HG03025 (cell line): ENCODE measurements around the gene HACD2.

Experiments used
- ATAC-seq: cut with Tn5 transposase; IDR thresholded peaks from one replicate; pipeline ENCODE4 v1.9.1; 2021; ENCODE audit warnings: mild to moderate bottlenecking, moderate library complexity; ENCODE audit not compliant: unreplicated experiment, low FRiP score

Gene HACD2

DNA sequence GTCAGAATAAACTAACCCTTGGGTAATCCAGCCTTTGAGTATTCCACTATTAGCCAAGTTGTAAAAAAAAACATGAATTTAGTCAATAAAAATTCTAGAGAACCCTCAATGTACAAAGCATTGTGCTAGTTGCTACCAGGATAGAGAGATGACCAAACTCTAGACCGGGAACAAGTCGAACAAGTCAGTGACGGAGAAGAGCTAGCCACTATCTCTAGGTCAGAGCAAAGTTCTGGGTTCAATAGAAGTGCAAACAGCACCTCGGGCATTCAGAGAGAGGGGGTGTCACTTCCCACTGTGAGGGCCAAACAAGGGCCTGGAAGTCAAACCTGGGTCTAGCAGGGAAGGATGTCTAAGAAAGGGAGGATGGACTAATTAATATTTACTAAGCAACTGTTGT, 133.7 kb downstream of the HACD2 start:
- no peak for ATAC-seq

DNA sequence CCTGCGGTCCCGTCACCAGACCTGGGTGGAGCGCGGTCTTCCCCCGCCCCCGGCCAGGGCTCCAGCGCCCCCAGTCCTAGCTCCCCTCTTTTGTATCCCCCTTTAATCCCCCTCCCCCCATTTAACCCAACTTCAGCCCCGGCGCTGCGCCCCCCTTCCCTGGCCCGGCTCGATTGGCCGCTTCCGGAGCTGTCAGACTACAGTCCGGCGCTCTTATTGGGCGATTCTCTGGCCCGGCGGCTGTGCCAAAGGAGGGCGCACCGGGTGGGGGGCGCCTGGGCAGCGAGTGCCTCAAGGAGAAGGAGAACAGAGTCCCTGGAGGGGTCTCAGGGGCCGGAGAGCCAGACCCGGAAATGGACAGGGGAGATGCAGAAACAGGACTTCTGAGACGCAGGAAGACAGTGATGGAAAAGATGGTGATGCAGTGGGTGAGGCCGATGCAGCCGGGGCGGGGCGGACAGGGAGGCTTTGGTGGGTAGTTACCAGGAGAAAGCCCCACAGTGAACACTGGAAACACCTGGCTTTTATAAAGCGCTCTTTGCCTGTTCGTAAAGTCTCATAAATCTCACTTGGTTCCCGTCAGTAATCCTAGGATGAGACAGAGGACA, 134.8 kb downstream of the HACD2 start:
- no peak for ATAC-seq

DNA sequence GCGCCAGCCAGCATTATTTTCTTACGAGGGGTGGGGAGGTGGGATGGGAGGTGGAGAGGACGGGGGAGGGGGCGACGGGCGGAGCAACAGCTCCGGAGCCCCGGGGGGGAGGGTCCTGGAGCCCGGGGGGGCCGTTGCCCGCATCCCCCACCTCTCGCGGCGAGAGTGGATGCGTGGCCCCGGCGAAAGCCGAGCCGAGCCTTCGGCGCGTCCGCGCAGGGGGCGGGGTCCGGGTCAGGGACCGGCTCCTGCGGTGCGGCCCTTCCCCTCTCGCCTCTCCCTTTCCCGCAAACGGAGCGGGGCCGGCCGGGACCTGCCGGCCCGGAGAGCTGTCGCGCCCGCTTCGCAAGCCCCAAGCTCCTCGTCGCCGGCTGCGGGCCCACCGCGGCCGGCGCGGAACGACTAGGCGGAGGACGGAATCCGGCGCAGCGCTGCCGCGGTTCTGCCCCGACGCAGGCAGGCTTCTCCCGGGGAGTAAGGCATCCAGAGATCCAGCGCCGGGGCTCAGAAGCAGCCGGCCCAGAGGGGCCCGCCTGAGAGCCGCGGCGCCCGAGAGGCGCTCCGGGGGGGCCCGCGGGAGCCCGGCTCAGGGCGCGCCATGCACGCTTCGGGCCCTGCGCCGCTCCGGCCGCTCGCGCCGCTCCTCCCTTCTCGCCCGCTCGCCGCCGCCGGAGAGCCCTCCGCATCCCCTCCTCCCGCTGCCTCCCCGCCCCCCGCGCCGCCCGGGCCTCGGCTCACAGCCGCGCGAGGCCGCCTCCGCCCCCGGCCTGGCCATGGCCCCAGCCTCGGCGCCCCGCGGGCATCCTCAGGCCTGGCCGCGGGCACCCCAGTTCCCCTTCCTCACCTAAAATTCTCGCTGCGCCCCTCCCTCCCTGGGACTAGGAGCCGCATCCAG, 135.5 kb downstream of the HACD2 start:
- no peak for ATAC-seq

DNA sequence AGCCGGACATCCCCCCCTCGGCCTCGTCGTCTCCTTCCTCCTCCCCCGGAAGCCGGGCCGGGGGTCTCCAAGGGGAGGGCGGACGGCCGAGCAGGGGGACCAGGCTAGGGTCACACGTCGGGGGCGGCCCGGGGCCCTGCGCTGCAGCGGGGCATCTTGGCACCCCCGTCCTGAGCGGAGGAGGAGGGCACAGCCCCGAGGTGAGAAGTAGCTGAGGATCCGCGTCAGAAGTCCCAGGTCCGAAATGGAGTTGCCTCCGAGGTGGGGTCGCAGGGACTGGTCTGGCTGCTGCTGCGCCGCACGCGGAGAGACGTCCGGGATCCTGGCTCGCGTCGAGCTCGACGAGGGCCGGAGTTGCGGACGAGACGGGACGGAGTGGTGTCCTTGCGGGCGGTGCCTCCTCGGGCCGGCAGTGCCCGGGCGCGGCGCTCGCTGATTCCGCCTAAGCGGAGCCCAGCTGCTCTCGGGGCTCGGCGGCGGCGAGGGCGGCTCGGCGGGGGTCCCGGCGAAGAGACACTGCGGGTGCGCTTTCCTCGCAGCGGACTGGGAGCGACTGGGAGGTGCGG, 136.2 kb downstream of the HACD2 start, which contains the start of gene ADCY5:
TSS of gene ADCY5 (minus strand) at position 555 of the 566 bp plus-strand sequence. CDS start at position 10, 545 bp downstream.
- no peak for ATAC-seq

DNA sequence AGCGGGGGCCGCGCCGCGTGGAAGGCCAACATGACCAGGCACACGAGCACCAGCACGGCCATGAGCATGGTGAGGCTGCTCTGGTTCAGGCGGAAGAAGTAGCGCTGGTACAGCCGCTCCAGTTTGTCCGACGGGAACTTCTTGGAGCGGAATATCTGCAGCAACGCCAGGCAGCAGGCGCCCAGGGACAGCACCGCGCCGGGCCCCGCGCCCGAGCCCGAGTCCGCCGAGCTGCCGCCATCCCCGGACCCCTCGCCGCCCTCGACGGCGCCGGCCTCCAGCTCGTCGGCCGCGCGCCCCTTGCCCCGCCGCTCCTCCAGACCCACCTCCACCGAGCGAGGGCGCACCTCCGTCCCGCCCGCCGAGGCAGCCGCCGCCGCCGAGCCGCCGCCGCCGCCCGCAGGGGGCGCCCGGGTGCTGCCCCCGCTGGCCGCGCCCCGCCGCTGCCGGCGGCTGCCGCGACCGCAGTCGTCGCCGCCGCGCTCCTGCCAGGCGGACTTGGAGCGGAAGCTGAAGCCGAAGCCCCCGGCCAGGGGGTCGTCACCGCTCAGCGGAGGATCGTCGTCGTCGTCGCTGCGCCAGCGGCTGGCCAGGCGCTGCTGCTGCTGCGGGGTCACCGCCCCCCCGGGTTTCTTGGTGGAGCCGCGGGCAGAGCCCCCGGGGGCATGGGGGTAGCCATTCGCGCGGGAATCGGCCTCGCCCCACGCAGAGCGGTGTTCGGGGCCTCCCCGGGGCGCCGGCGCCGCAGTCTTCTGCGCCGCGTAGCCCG, 136.9 kb downstream of the HACD2 start:
- ATAC-seq, result no peak

DNA sequence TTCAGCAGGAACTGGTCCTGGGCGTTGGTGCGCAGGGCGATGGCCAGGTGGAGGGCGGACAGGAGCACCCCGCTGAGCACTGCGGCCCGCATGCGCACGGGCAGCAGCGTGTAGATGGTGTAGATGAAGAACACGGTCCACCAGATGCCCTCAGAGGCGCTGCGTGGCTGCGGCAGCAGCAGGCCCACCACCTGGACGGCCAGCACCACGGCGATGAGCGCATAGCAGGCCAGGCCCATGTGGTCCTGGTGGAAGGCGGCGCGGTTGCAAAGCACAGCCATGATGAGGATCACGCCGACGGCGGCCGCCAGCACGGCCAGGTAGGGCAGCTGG, 137.5 kb downstream of the HACD2 start:
- no peak for ATAC-seq

DNA sequence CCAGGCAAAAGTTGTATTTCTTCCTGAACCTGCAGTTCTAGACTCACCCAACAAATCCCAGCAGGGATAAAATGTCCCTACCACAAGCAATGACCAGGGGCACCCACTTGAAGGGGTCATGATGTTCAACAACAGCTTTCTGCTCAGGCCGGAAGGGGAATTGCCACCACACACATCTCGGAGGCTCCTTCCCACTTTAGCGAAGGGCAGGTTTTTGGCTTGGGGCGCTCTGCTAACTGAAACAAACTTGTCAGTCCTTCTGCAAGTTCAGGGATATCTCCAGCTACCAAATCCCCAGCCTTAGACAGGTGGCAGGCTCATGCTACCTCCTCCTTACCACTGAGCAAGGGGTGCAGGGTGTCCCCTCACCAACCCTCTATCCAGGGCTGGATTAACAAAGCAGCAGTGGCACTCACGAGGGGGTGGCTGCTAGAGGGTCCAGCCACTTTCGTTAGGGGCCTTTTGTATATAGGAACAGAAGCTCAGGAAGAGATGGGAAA, 138.2 kb downstream of the HACD2 start:
- ATAC-seq, result no peak

DNA sequence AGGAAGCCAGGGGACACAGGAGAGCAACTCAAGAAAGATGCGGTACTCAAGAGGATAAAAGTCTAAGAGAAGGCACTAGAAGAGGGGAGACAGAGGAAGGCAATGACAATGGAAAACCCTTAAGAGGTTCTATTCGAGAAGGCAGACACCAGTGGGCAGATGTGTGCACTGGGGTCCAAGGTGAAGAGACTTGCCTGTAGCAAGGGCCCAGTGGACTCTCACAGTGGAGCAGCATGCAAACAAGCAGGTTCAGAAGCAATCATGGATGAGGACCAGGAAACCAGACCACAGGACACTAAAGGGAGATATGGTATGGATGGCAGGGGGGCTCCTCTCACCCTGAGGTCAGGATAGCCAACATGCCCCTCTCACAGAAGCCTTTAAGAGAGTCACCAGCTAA, 138.6 kb downstream of the HACD2 start:
- ATAC-seq, result no peak

DNA sequence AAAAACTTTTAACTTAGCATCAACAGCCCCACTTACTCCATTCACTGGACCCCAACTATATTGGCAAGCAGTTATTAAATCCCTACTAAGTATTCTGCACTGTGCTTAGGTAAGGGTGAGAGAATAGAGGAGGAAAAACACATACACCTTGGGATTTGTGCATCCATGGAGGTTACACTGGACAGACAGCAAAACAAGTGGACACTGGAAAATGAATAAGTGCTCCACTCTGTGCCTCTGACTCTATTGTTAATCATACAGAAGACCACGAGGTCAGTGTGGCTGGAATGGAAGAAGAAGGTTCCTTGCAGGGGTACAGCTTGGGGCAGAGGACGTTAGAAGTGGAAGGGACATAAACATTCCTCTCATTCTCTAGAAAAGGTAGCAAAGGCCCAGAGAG, 139.2 kb downstream of the HACD2 start:
- ATAC-seq, result no peak

DNA sequence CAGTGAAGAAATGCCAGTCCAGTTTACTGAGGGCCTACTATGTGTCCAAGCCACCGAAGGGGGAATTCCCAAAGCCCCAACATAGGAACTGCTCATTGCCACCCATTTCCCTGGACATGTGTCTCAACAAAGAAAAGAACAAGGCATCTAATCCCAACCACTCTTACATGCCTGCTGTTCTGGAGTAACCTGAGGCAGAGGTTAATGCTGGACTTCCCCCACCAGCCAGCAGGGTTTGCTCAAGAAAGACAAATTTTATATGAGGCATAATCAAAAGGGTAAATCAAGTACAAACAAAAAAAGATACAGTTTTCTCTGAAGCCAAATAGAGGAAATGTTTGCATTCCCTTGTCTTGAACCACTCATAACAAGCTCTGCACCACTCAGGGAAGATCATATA, 140.1 kb downstream of the HACD2 start:
- ATAC-seq, result no peak

DNA sequence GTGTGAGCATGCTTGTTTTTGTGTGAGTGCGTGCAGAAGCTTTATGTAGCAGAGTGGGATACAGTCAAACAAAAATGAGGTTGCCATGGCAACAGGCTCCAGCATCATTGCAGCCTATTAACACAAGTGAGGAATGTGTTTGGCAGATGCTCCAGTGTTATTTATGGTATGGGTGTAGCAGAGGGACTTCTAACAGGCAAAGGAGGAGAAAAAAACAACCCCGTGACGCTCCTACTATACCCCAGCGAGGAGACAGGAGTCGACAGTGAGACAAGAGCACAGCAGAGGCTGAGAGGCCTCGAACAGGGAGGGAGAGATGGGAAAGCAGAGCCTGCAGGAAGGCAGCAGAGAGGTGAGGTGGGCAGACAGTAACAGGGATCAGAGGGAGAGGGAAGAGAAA, 140.8 kb downstream of the HACD2 start:
- ATAC-seq, result no peak

DNA sequence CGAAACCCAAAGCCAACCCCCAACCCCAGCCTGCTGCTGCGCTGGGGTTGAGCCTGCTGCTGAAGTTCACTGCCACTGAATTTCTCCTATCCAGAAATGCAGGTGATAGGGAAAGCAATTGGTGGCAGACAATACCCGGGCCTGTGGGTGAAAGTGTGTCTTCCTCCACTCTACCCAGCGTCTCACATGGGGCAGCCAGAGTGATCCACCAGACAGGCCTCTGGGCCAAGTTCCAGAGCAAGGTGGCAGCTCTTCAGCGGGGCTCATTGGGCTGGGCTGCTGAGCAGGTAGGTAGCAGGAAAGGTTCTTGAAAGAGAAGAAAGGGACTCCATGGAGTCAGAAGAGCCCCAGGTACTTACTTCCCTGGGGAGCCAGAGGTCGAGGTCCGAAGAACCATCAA, 141.9 kb downstream of the HACD2 start:
- no peak for ATAC-seq

DNA sequence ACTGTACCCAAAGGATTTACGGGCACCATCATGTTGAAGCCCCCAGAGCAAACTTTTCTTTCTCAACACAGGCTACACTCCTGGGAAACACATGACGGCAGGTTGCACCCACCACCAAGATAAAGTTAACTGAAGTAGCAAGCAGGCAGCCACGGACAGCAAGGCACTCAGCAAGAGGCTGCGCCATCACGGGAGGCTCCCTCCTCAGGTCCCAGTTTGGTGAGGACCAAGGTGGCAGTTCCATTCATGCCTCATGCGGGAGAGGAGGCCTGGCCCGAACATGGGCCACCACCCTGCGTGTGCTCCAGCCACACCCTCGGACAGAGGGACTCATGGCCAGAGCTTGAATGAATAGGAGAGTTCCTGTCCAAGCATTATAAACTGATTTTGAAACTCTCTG, 142.7 kb downstream of the HACD2 start:
- ATAC-seq, result no peak
